Measurements from ENCODE around the gene CCL28.
"Not testable (repeated sequence)": the region's sequence is repeated elsewhere in the genome, so short reads cannot be mapped to it uniquely, and the experiment has no call there.

The CCL28 gene

GRCh38 chr5:43409809-43410271 is 2.4 kb downstream of the CCL28 start:
- no peak overlapping the region for H2AFZ ChIP-seq (ENCODE audit: low read depth)
- H3K36me3 ChIP-seq (ENCODE audit: insufficient read depth) = no peaks in the 10 kb centered on the region
- H3K27ac ChIP-seq = no peak overlapping the region

GRCh38 chr5:43402524-43403066 is 9.6 kb downstream of the CCL28 start:
- H3K4me2 ChIP-seq; H3K27me3 ChIP-seq (ENCODE audit: insufficient read depth, low read depth); H4K20me1 ChIP-seq (ENCODE audit: insufficient read depth); H3K4me3 ChIP-seq (IDR thresholded peaks at IDR 0.05; ENCODE audit: insufficient read depth, low read depth, low read length); H3K4me1 ChIP-seq (ENCODE audit: low read depth, poor library complexity, severe bottlenecking); H3K36me3 ChIP-seq (ENCODE audit: insufficient read depth); H3K27ac ChIP-seq; H2AFZ ChIP-seq (ENCODE audit: low read depth); H3K79me2 ChIP-seq (ENCODE audit: insufficient read depth, low read depth); H3K9ac ChIP-seq: not testable (repeated sequence)

More at GRCh38 chr5:43409809-43410271, 2.4 kb downstream of the CCL28 start:
- Histone ChIP-seq H3K4me3 (IDR thresholded peaks at IDR 0.05; ENCODE audit: insufficient read depth, low read depth, low read length) (no peak overlapping the region), H3K4me2 (no peak overlapping the region), H3K79me2 (ENCODE audit: insufficient read depth, low read depth) (no peaks in the 10 kb centered on the region), H3K9ac (no peak overlapping the region), H3K27me3 (ENCODE audit: insufficient read depth, low read depth) (no peaks in the 10 kb centered on the region), H3K4me1 (ENCODE audit: low read depth, poor library complexity, severe bottlenecking) (no peaks in the 10 kb centered on the region), H4K20me1 (ENCODE audit: insufficient read depth) (no peaks in the 10 kb centered on the region)
- TF ChIP-seq CTCF (conservative IDR thresholded peaks at IDR 0.05; ENCODE audit: low read depth, low read length) = no peak

- Histone ChIP-seq H2AFZ (ENCODE audit: low read depth) (no peak overlapping the region), H4K20me1 (ENCODE audit: insufficient read depth) (no peaks in the 10 kb centered on the region)
- TF ChIP-seq CTCF (conservative IDR thresholded peaks at IDR 0.05; ENCODE audit: low read depth, low read length) = no peak
Observed at GRCh38 chr5:43401827-43402226, 10.4 kb downstream of the CCL28 start.

GRCh38 chr5:43400082-43400481 is 12.1 kb downstream of the CCL28 start:
- TF ChIP-seq CTCF (conservative IDR thresholded peaks at IDR 0.05; ENCODE audit: low read depth, low read length) = no peak
- Histone ChIP-seq H3K9ac (no peak overlapping the region), H3K4me2 (no peak overlapping the region), H3K4me1 (ENCODE audit: low read depth, poor library complexity, severe bottlenecking) (no peaks in the 10 kb centered on the region), H3K79me2 (ENCODE audit: insufficient read depth, low read depth) (no peaks in the 10 kb centered on the region), H3K27ac (no peak overlapping the region), H3K27me3 (ENCODE audit: insufficient read depth, low read depth) (no peaks in the 10 kb centered on the region), H4K20me1 (ENCODE audit: insufficient read depth) (no peaks in the 10 kb centered on the region), H3K36me3 (ENCODE audit: insufficient read depth) (no peaks in the 10 kb centered on the region), H2AFZ (ENCODE audit: low read depth) (no peak overlapping the region), H3K4me3 (IDR thresholded peaks at IDR 0.05; ENCODE audit: insufficient read depth, low read depth, low read length) (no peak overlapping the region)

More at GRCh38 chr5:43401827-43402226, 10.4 kb downstream of the CCL28 start:
- no peak overlapping the region for H3K4me2 ChIP-seq
- H3K4me3 ChIP-seq (IDR thresholded peaks at IDR 0.05; ENCODE audit: insufficient read depth, low read depth, low read length) = no peak overlapping the region
- no peaks in the 10 kb centered on the region for H3K79me2 ChIP-seq (ENCODE audit: insufficient read depth, low read depth)
- H3K27ac ChIP-seq = no peak overlapping the region
- no peak overlapping the region for H3K9ac ChIP-seq
- H3K27me3 ChIP-seq (ENCODE audit: insufficient read depth, low read depth) = no peaks in the 10 kb centered on the region
- H3K36me3 ChIP-seq (ENCODE audit: insufficient read depth) = no peaks in the 10 kb centered on the region
- H3K4me1 ChIP-seq (ENCODE audit: low read depth, poor library complexity, severe bottlenecking) = no peaks in the 10 kb centered on the region

- H3K36me3 ChIP-seq (ENCODE audit: insufficient read depth) = no peaks in the 10 kb centered on the region
- no peaks in the 10 kb centered on the region for H3K79me2 ChIP-seq (ENCODE audit: insufficient read depth, low read depth)
- H3K27me3 ChIP-seq (ENCODE audit: insufficient read depth, low read depth) = no peaks in the 10 kb centered on the region
- H3K4me2 ChIP-seq = no peak overlapping the region
- no peaks in the 10 kb centered on the region for H4K20me1 ChIP-seq (ENCODE audit: insufficient read depth)
- H3K27ac ChIP-seq = no peak overlapping the region
- no peaks in the 10 kb centered on the region for H3K4me1 ChIP-seq (ENCODE audit: low read depth, poor library complexity, severe bottlenecking)
- no peak for TF ChIP-seq CTCF (conservative IDR thresholded peaks at IDR 0.05; ENCODE audit: low read depth, low read length)
- no peak overlapping the region for H2AFZ ChIP-seq (ENCODE audit: low read depth)
- H3K9ac ChIP-seq = no peak overlapping the region
- no peak overlapping the region for H3K4me3 ChIP-seq (IDR thresholded peaks at IDR 0.05; ENCODE audit: insufficient read depth, low read depth, low read length)
Observed at GRCh38 chr5:43396762-43397304, 15.4 kb downstream of the CCL28 start.

All from KMS-11 (cell line).